Astrocyte of the spinal cord (primary cell): Measurements from ENCODE around the gene WDR74.

Experiments
- DNase-seq: peaks from one replicate; pipeline ENCODE4 v3.0.0; 2011; ENCODE audit warnings: low read depth, low spot score
- H3K4me3 ChIP-seq: 2 replicates; pipeline ENCODE4 v1.5.1; 2011; ENCODE audit warnings: low read depth, mild to moderate bottlenecking, low read length, moderate library complexity
- CTCF ChIP-seq: IDR thresholded peaks from 2 replicates; pipeline ENCODE4 v1.5.1; 2012; ENCODE audit warnings: low read depth, mild to moderate bottlenecking, low read length, inconsistent platforms
- in situ Hi-C: cut with HindIII; loops from 2 replicates; pipeline ENCODE4 v1.10.0; 2017; ENCODE audit warnings: low sequenced_read_pairs

Gene WDR74

GRCh38 chr11:62786318-62787004 is 52.9 kb downstream of the WDR74 start:
- in situ Hi-C loops, result no loop called here
- H3K4me3 ChIP-seq, result peak overlapping the region; percentile 94
- peak; percentile 100 for TF ChIP-seq CTCF
- peak; percentile 84 for DNase-seq
